Dermis blood vessel endothelial cell (primary cell): ENCODE results near the gene SLC9A9. TPM values are rescaled to one million over a fixed set of nuclear protein-coding genes. Genes with fewer than 3 reads are reported as not detected.
"Not testable (repeated sequence)": the region's sequence is repeated elsewhere in the genome, so short reads cannot be mapped to it uniquely, and the experiment has no call there.

Experiments used
- DNase-seq: peaks from one replicate; pipeline ENCODE4 v3.0.0; 2010
- total RNA-seq: library from RNA; depleted of rRNA; stranded (reverse); fragments of >200 nt; gene quantifications from 2 replicates; pipeline ENCODE4 v1.2.3, GENCODE V29; 2014

The SLC9A9 gene
- 3.2 and 3.6 TPM in 2 replicates for total RNA-seq

DNA sequence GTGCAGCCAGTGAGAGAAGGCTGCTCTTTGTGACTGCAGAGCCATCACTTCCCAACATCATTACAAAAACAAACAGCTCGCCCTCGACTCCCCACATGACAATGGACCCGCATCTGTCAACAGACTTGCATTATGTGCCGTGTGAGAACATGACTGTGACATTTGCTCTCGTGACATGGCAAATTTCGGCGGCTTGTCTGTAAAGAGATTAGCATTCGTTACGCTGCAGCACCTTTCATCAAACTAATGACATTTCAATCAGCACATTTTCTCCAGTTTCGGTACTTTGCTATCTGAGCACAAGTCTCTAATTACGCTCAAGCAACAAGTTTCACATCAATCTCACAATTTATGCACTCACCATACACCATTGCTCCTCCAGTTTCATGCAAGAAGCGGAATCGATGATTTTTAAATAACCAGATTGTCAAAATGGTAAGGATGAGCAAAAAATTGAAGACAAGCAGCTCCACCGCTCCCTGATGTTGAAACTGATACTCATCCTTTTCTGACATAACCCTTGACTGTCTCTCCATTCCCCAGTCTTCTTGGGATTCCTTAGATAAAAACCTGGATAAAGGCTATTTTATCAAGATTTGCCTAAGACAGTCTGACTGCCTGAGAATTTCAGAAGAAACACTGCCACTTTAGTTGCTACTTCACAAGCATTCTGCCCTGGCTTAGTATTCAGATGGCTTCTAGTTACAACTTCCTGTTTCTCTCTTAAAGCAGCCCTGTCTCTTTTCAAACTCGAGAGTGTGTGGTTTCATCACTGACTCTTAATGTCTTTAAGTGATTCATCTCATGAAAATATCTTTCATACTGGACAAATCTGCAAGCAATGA, at the start of gene SLC9A9:
SLC9A9 (minus strand) TSS at position 682 of the 845 bp plus-strand sequence; CDS start at position 536, 146 bp downstream.
- DNase-seq = peak; percentile 32

GRCh38 chr3:143897576-143898295, 49.5 kb upstream of the SLC9A9 start:
- peak; percentile 2 for DNase-seq

DNA sequence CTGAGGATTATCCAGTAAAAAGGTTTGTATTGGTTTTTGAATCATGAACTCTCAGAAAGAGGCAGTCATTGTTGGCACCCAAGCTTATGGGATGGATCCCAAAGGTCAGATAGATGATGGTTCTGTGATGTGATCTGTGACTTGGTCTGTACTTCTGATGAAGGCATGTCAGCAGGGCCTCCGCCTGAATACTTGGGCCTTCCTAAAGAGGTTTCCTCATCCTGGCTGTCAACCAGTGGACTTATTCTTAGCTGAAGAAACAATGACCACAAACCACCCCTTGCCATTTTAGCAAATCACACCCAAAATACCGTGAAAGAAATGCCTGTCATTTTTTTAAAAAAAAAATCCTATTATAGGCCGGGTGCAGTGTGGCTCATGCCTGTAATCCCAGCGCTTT, 48.2 kb upstream of the SLC9A9 start:
- DNase-seq = no peak

DNA sequence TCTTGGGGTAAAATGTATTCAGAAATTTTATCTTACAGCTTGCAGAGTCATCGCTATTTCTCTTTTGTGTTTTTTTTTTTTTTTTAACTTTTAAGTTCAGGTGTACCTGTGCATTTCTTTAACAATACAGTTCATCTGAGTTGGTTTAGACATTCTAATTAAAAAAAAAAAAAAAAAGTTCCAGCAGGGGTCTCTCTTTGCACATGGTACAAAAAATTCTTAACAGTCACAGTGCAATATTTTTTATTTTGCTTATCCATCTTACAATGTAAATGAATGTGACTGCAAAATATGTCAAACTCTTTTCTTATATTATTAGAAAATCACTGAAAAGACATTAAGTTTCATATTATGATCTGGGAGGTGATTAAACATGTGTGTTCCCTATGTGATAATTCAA, 47.5 kb upstream of the SLC9A9 start:
- peak; percentile 9 for DNase-seq

GRCh38 chr3:143888846-143889245, 40.6 kb upstream of the SLC9A9 start:
- DNase-seq = no peak

- no peak for DNase-seq
Measured at GRCh38 chr3:143888166-143888565, 39.9 kb upstream of the SLC9A9 start.

DNA sequence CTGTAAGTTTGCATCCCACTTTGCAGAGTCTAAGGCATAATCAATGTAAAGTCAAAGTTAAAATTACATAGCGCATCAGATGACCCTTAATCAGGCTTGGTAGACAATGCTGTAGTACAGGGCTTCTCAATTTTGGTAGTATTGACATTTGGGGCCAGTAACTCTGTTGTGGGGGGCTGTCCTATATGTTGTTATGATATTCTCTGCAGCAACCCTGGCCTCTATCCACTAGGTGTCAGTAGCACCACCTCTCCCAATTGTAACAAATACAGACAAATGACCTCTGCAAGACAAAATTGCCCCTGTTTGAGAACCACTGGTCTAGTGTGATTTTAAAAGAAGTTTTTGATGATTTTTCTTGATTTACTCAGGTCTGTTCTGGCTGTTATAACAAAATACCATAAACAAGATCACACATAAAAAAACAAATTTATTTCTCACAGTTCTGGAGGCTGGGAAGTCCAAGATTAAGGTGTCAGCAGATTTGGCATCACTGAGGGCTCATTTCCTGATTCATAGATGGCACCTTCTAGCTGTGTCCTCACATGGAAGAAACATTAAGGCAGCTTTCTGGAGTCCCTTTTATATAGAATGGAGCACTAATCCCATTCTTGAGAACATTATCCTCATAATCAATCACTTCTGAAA, 37.6 kb upstream of the SLC9A9 start:
- peak; percentile 60 for DNase-seq

- no peak for DNase-seq
Measured at GRCh38 chr3:143884861-143885260, 36.6 kb upstream of the SLC9A9 start.

- DNase-seq = no peak
Measured at GRCh38 chr3:143883151-143883550, 34.9 kb upstream of the SLC9A9 start.

- peak; percentile 11 for DNase-seq
Measured at GRCh38 chr3:143881095-143881494, 32.8 kb upstream of the SLC9A9 start.

GRCh38 chr3:143875546-143875945, 27.3 kb upstream of the SLC9A9 start:
- no peak for DNase-seq

DNA sequence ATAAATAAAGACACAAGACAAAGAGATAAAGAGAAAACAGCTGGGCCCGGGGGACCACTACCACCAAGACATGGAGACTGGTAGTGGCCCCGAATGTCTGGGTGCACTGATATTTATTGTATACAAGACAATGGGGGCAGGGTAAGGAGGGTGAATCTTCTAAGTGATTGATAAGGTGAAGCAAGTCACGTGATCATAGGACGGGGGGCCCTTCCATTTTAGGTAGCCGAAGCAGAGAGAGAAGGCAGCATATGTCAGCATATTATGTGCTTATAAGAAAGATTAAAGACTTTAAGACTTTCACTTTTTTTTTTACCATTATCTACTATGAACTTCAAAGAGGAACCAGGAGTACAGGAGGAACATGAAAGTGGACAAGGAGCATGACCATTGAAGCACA, 25.3 kb upstream of the SLC9A9 start:
- not testable (repeated sequence) for DNase-seq

DNA sequence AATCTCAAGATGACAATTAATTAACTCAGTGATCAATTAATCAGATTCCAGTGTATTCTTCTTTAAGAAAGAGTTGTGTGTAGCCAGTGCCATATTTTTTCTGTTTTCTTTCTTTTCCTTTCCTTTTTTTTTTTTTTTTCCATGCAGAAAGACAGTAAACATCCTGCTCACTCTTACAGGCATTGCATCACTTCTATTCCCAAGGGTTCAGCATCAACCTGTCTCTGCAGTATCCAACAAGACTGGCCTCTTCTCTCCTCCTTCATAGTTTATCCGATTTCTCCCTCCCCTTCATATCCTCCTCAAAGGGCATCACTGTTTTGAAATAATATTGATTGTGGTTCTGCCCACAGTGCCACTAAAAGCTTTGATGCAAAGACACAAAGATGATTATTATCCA, 17.0 kb upstream of the SLC9A9 start:
- DNase-seq = no peak

- DNase-seq = no peak
Measured at GRCh38 chr3:143859465-143860203, 11.4 kb upstream of the SLC9A9 start.

DNA sequence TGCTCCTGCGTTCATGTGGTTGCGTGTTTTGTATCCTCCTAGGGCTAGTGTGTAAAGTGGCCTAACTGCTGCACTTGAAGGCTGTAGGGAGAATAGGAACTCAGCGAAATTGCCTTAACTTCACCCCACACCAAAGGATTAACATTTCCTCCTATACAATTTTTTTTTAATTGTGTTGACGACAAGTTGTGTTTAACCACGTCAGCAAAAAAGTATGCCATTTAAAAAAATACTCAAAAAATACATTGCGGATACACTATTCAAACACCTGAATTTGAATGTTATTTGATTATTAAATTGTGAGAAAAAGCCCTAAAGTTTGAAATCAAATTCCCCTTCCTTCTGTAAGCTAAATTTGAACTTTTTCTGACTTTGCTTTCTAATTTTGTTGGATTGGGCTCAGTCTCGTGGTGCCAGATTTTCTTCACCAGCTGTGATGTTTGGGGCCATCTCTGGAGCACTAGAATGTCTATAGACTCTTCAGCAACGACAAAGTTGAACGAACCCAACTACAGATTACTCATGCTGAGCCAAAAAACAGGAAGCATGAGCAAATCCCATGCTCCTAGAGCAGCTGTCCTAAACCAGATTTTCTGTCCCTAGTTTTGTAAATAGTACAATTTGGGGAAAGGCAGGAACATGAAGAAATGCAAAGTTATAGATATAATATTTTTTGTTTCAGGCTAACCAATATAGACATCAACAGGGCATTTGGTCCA, 8.1 kb upstream of the SLC9A9 start:
- no peak for DNase-seq

DNA sequence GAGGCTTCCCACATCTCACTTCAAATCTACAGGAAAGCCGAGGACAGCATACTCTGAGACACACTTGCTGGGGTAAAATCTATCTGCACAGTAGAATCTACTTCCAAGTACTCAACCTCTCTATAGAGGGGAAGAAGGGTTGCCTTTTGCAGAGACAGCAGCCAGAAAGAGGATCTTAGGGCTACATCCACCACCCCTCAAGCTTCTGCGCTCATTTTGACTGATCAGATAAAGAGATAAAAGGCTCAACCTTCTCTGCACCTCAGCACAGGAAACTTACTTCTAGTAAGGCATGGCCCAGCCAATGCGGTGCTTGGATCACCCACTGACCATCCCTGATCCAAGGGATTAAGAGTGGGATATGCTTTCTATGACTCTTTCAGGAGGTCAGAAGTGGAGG, 6.9 kb upstream of the SLC9A9 start:
- DNase-seq = no peak

GRCh38 chr3:143851331-143852017, 3.2 kb upstream of the SLC9A9 start:
- no peak for DNase-seq

DNA sequence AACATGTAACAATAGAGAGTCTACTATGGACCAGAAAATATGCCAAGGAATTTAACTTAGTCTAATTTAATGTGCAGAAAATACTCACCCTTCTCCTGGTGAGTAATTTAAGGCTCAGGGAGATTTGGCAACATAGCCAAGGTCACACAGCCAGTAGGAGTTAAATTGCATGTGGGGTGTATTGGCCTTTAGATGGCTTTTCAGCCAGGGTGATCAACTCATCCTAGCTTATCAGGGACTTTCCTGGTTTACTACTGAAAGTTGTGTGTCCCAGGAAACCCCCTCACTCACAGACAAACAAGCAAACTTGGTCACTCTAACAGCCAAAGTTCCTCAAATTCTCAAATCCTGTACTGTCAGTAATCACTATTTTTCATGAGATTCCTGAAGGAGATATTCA, 2.6 kb upstream of the SLC9A9 start:
- DNase-seq = no peak

GRCh38 chr3:143849854-143850549, 1.7 kb upstream of the SLC9A9 start:
- DNase-seq = peak; percentile 43

DNA sequence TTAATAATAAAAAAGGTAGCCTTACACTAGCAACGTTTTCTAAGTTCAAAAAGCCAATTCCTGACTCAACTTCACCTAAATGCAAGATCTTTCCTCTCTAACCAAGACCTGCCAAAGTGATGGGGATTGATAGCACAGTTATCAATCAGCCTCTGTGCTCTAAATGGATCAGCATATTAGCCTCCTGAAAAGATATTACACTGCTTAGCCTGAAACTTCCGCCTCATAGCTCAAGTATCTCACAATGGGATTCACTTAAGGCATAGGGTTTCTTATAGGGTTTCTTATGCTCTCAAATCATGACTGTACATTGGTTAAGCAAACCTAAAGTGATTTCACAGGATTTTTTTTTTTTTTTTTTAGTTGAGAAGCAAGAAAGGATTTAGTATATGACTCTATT, 436 bp upstream of the SLC9A9 start:
- DNase-seq = no peak

DNA sequence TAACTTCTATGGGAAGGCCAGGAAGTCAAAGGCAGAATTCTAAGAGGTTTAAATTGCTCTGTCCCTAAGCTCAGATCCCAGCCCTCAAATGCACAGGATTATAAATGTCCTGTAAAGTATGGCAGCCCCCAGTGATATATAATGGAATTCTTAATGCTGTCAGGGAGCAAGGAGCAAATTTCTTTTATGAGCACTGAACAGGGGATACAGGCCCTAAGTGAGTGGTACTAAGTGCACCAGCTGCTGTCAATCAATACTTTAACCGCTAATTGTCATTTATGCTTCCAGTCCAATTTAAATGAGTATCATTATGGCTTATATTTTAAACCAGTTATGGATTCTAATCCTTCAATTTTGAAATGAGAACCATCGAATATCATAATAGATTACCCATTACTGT, 4.7 kb downstream of the SLC9A9 start:
- DNase-seq = no peak
